Peyer's patch (tissue), 4 donors: ENCODE results near the gene CCDC201. TPM values are rescaled to one million over a fixed set of nuclear protein-coding genes. Genes with fewer than 3 reads are reported as not detected.

Experiments used
- DNase-seq, 3 donors: peaks; one replicate each; pipeline ENCODE4 v3.0.0-alpha.2; 2017 to 2019
- H3K27ac ChIP-seq, 4 donors: fragments of 200-600 bp; sonication (generic); one replicate each; pipeline ENCODE4 v1.5.1; 2016 to 2019
- H3K27me3 ChIP-seq, 2 donors: fragments of 200-600 bp; sonication (generic); one replicate each; pipeline ENCODE4 v1.5.1; 2019
- H3K36me3 ChIP-seq, 3 donors: fragments of 200-600 bp; sonication (generic); one replicate each; pipeline ENCODE4 v1.5.1; 2016 to 2019
- H3K4me1 ChIP-seq, 4 donors: fragments of 200-600 bp; sonication (generic); one replicate each; pipeline ENCODE4 v1.5.1; 2016 to 2019
- H3K4me3 ChIP-seq, 4 donors: fragments of 200-600 bp; sonication (generic); 1 replicate in 3 of 4; 2 replicates in 1 of 4; pipeline ENCODE4 v1.5.1; 2016 to 2019; ENCODE audit warnings: mild to moderate bottlenecking in 1 of 4
- H3K9me3 ChIP-seq, 4 donors: fragments of 200-600 bp; sonication (generic); one replicate each; pipeline ENCODE4 v1.5.1; 2016 to 2019; ENCODE audit warnings: mild to moderate bottlenecking in 1 of 4
- POLR2A ChIP-seq, 2 donors: fragments of 450-650 bp; IDR thresholded peaks; one replicate each; pipeline ENCODE4 v1.5.1; 2017; ENCODE audit warnings: antibody characterized with exemption in 2 of 2, mild to moderate bottlenecking in 2 of 2, moderate library complexity in 2 of 2
- total RNA-seq, 4 donors: library from RNA; depleted of rRNA; stranded (reverse); fragments of >200 nt; gene quantifications; one replicate each; pipeline ENCODE4 v1.1.0, GENCODE V29; 2016
- TF ChIP-seq, protein P1 (sequence below), 6 experiments: fragments of 450-650 bp in 4 of 6; fragments of 200-600 bp in 2 of 6; sonication (generic) in 1 of 6; IDR thresholded peaks; one replicate each; pipeline ENCODE4 v1.5.1; 2017 to 2019; ENCODE audit warnings: antibody characterized with exemption in 6 of 6, mild to moderate bottlenecking in 3 of 6, moderate library complexity in 1 of 6

Gene CCDC201
- total RNA-seq, 4 donors from 2014 or later, result not detected

DNA sequence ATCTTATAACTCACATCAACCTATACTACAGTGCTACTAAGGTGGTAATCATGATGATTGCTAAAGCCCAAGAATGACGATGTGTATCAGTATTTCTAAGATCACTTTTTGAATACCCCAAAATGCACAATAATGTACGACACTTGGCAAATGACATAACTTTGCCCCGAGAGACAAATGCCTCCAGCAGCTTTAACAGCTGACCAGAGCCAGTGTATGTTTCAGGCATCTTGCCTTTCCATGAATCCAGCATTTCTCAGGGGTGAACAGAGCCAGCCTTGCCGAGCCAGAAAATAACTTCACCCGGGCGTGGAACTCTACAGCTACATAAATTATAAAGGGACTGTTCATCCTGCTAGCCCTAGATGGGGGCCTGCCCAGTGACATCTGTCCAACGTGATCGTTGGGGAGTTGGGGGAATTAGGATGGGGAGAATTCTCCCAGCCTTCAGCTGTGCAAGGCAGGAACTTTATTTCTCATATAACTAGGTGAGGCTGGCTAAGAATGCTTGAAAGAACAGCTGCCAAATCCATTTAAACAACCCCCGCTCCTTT is 46.4 kb upstream of the CCDC201 start:
- TF ChIP-seq, protein P1, sequence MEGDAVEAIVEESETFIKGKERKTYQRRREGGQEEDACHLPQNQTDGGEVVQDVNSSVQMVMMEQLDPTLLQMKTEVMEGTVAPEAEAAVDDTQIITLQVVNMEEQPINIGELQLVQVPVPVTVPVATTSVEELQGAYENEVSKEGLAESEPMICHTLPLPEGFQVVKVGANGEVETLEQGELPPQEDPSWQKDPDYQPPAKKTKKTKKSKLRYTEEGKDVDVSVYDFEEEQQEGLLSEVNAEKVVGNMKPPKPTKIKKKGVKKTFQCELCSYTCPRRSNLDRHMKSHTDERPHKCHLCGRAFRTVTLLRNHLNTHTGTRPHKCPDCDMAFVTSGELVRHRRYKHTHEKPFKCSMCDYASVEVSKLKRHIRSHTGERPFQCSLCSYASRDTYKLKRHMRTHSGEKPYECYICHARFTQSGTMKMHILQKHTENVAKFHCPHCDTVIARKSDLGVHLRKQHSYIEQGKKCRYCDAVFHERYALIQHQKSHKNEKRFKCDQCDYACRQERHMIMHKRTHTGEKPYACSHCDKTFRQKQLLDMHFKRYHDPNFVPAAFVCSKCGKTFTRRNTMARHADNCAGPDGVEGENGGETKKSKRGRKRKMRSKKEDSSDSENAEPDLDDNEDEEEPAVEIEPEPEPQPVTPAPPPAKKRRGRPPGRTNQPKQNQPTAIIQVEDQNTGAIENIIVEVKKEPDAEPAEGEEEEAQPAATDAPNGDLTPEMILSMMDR (IDR thresholded peaks at IDR 0.05), result no peak
- no peak for TF ChIP-seq POLR2A (IDR thresholded peaks at IDR 0.05)
- Histone ChIP-seq H3K4me1 (peaks cover 0 to 38% (median 4%) of the 10 kb centered on the region in 4 donors), H3K4me3 (peak overlapping the region in 3 of 4 donors; percentile 5 to 62 (median 55)), H3K36me3 (no peaks in the 10 kb centered on the region), H3K27ac (no peak overlapping the region), H3K27me3 (no peaks in the 10 kb centered on the region), H3K9me3 (no peaks in the 10 kb centered on the region)
- no peak for DNase-seq

- DNase-seq, result no peak
- Histone ChIP-seq H3K4me3 (peak overlapping the region in 1 of 4 donors; percentile 13), H3K27me3 (no peaks in the 10 kb centered on the region), H3K4me1 (peaks cover 0 to 38% (median 4%) of the 10 kb centered on the region in 4 donors), H3K9me3 (no peaks in the 10 kb centered on the region), H3K36me3 (no peaks in the 10 kb centered on the region), H3K27ac (no peak overlapping the region)
- TF ChIP-seq, protein P1 (IDR thresholded peaks at IDR 0.05), result no peak
- TF ChIP-seq POLR2A (IDR thresholded peaks at IDR 0.05), result no peak
Observed at GRCh38 chr7:45918556-45918955, 45.7 kb upstream of the CCDC201 start.

GRCh38 chr7:45917658-45918057 is 44.8 kb upstream of the CCDC201 start:
- Histone ChIP-seq H3K36me3 (peaks cover 0 to 8% (median 0%) of the 10 kb centered on the region in 3 donors), H3K27ac (no peak overlapping the region), H3K4me3 (peak overlapping the region in 1 of 4 donors; percentile 13), H3K9me3 (no peaks in the 10 kb centered on the region), H3K4me1 (peaks cover 0 to 34% (median 4%) of the 10 kb centered on the region in 4 donors), H3K27me3 (no peaks in the 10 kb centered on the region)
- peak; percentile 53 to 89 (median 86) for DNase-seq
- TF ChIP-seq, protein P1 (IDR thresholded peaks at IDR 0.05), result peak; percentile 51 to 84 (median 80)
- no peak for TF ChIP-seq POLR2A (IDR thresholded peaks at IDR 0.05)

- DNase-seq, result no peak
- Histone ChIP-seq H3K9me3 (no peaks in the 10 kb centered on the region), H3K4me3 (no peak overlapping the region), H3K27ac (no peak overlapping the region), H3K27me3 (no peaks in the 10 kb centered on the region), H3K4me1 (peaks cover 0 to 28% (median 4%) of the 10 kb centered on the region in 4 donors), H3K36me3 (peaks cover 0 to 9% (median 0%) of the 10 kb centered on the region in 3 donors)
- TF ChIP-seq POLR2A (IDR thresholded peaks at IDR 0.05), result no peak
- TF ChIP-seq, protein P1 (IDR thresholded peaks at IDR 0.05), result no peak
Observed at GRCh38 chr7:45917064-45917463, 44.2 kb upstream of the CCDC201 start.

- Histone ChIP-seq H3K4me1 (peaks cover 0 to 13% (median 1%) of the 10 kb centered on the region in 4 donors), H3K36me3 (peaks cover 0 to 9% (median 0%) of the 10 kb centered on the region in 3 donors), H3K9me3 (no peaks in the 10 kb centered on the region), H3K4me3 (no peak overlapping the region), H3K27me3 (no peaks in the 10 kb centered on the region), H3K27ac (no peak overlapping the region)
- DNase-seq, result no peak
- TF ChIP-seq, protein P1 (IDR thresholded peaks at IDR 0.05), result no peak
- TF ChIP-seq POLR2A (IDR thresholded peaks at IDR 0.05), result no peak
Observed at GRCh38 chr7:45915606-45916005, 42.7 kb upstream of the CCDC201 start.
